ENCODE measurements around the gene METTL17. TPM values are rescaled to one million over a fixed set of nuclear protein-coding genes. Genes with fewer than 3 reads are reported as not detected.
A peak's percentile ranks its signal among the peaks of the same experiment; 100 is the strongest.

Gene METTL17
- total RNA-seq, 2 experiments from 2014 or later, result 81.9 to 82.0 TPM

DNA sequence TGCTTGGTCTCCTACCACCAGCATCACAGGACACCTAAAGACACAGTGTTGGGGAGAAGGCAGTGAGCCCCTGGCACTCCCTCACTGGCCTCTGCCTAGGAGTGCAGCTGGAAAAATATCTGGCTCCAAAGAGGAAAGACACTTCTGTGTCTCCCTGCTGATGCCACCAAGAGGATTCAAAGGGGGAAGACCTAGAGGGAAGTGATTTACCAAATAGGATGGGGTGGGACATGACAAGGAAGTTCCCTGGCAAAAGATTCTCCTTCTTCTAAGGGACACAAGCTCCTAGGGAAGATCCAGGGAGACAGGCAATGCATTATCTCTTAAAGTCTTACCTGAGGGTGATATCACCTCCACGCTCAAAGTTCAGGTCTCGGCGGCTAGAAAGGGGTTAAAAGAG is 29.0 kb downstream of the METTL17 start:
- peaks cover 21% of the 10 kb centered on the region for H3K27me3 Mint-ChIP-seq
- H3K4me1 Mint-ChIP-seq, result peaks cover 3% of the 10 kb centered on the region
- no peak overlapping the region for H3K27ac Mint-ChIP-seq
- H3K4me3 Mint-ChIP-seq, result no peak overlapping the region
- DNase-seq, result no peak
- no peaks in the 10 kb centered on the region for H3K9me3 Mint-ChIP-seq
- ChIA-PET CTCF (interaction anchor here (0.9 to 1.9 kb wide), 5 partner anchors 13 to 86 kb away, joined by 3 to 5 read pairs (median 3); no protein-coding TSS in a partner anchor), POLR2A (interaction anchor here (1.2 to 1.6 kb wide), 2 partner anchors 85 to 86 kb away, joined by 3 read pairs; no protein-coding TSS in a partner anchor)
- no peaks in the 10 kb centered on the region for H3K36me3 Mint-ChIP-seq (ENCODE audit: low read depth)

DNA sequence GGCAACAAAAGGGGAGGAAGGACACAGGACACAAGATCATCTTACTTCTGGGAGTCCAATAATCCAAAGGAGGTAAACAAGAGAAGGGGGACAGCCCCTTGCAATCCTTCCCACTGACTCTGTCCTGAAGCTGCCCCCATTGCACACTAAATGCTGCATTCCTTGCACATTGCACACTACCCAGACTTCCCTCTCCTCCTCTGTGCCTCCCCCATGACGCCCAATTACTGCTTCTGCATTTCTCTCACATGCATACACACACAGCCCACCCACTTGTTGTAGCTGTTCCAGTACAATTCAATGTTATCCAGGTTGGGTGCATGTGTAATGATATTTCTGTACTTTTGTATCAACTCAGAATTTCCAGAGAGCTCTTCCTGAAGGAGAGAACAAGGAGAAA is 29.6 kb downstream of the METTL17 start:
- Mint-ChIP-seq H3K36me3 (ENCODE audit: low read depth) (no peaks in the 10 kb centered on the region), H3K4me1 (peaks cover 8% of the 10 kb centered on the region), H3K9me3 (no peaks in the 10 kb centered on the region), H3K27ac (no peak overlapping the region), H3K4me3 (no peak overlapping the region), H3K27me3 (peaks cover 24% of the 10 kb centered on the region)
- ChIA-PET POLR2A (interaction anchor here (1.2 kb wide), 1 partner anchor 86 kb away, joined by 3 read pairs; no protein-coding TSS in a partner anchor), CTCF (interaction anchor here (0.9 to 1.9 kb wide), 6 partner anchors 14 to 85 kb away, joined by 3 to 5 read pairs (median 3); no protein-coding TSS in a partner anchor)
- DNase-seq, result no peak

DNA sequence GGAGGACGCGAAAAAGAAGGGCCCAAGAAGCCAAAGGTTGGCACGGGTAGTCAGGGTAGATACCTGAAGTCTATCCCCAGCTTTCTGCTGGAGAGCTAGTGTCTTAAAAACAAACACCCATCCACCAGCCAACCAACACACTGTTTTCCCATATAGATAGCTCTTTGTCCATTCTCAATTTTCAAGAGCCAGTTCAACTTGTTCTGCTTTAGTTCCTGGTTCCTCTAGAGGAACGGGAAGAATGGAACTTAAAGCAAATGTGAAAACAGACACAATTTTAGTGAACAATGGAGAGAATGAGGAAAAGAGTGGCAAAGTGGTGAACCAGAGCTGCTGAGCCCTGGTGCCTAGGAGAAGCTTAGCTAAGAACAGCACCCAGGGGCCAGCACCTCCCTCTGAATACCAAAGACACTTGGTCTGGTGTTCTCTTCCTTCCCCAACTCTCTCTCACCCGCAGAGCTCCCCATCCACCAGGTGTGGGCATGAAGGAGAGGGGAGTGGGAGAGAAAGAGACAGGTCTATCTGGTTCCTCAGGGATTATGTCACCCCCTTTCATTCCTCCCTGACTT is 31.3 kb downstream of the METTL17 start:
- H3K4me3 Mint-ChIP-seq, result no peak overlapping the region
- POLR2A ChIA-PET, result no interaction called here
- DNase-seq, result no peak
- peaks cover 11% of the 10 kb centered on the region for H3K4me1 Mint-ChIP-seq
- CTCF ChIA-PET, result interaction anchor here (1.5 kb wide), 1 partner anchor 83 kb away, joined by 7 read pairs; no protein-coding TSS in a partner anchor
- no peak overlapping the region for H3K27ac Mint-ChIP-seq
- H3K36me3 Mint-ChIP-seq (ENCODE audit: low read depth), result no peaks in the 10 kb centered on the region
- H3K27me3 Mint-ChIP-seq, result peaks cover 29% of the 10 kb centered on the region
- H3K9me3 Mint-ChIP-seq, result no peaks in the 10 kb centered on the region

DNA sequence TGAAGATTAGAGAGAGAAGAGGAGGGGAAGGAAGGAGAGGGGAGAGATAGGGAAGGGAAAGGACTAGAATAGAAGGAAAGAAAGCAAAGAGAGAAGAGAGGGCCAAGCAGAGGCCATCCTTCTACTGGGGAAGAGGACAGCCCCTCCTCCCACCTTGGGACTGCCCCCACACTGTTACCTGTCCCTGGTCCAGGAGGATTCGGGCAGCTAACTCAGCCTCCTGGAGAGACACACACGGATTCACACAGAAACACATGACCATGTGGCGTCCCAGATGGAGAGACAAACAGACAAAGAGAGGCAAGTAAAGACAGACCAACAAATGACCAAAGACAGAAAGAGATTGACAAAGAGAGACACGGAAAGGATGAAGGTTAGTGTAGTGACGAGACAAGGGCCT is 32.9 kb downstream of the METTL17 start:
- Mint-ChIP-seq H3K27ac (no peak overlapping the region), H3K27me3 (peaks cover 34% of the 10 kb centered on the region), H3K36me3 (ENCODE audit: low read depth) (no peaks in the 10 kb centered on the region), H3K9me3 (no peaks in the 10 kb centered on the region), H3K4me1 (peaks cover 11% of the 10 kb centered on the region), H3K4me3 (no peak overlapping the region)
- ChIA-PET POLR2A (no interaction called here), CTCF (interaction anchor here (0.9 to 2.0 kb wide), 2 partner anchors 8 to 22 kb away, joined by 5 to 16 read pairs; no protein-coding TSS in a partner anchor)
- no peak for DNase-seq

DNA sequence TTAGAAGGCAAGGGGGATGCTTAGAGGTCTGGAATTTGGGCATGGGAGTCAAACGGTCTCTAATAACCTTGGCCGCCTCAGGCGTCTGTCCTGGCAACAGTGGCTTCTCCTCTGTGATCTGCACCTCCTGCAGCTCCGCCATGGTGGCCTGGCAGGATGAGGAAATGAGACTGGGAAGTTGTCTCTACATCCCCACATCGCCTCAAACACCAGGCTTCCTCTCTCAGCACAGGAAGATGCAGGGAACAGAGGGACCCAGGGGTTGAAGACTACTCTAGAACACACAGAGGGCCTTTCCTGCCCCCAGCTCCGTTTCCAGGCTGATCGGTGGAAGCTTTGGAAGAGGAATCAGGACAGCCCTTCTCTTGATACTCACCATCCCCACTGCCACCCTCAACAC is 33.4 kb downstream of the METTL17 start:
- H3K4me1 Mint-ChIP-seq, result peaks cover 11% of the 10 kb centered on the region
- H3K9me3 Mint-ChIP-seq, result no peaks in the 10 kb centered on the region
- POLR2A ChIA-PET, result no interaction called here
- no peak overlapping the region for H3K27ac Mint-ChIP-seq
- CTCF ChIA-PET, result interaction anchor here (2.0 kb wide), 1 partner anchor 8 kb away, joined by 16 read pairs; no protein-coding TSS in a partner anchor
- DNase-seq, result no peak
- peaks cover 34% of the 10 kb centered on the region for H3K27me3 Mint-ChIP-seq
- no peak overlapping the region for H3K4me3 Mint-ChIP-seq
- H3K36me3 Mint-ChIP-seq (ENCODE audit: low read depth), result no peaks in the 10 kb centered on the region

DNA sequence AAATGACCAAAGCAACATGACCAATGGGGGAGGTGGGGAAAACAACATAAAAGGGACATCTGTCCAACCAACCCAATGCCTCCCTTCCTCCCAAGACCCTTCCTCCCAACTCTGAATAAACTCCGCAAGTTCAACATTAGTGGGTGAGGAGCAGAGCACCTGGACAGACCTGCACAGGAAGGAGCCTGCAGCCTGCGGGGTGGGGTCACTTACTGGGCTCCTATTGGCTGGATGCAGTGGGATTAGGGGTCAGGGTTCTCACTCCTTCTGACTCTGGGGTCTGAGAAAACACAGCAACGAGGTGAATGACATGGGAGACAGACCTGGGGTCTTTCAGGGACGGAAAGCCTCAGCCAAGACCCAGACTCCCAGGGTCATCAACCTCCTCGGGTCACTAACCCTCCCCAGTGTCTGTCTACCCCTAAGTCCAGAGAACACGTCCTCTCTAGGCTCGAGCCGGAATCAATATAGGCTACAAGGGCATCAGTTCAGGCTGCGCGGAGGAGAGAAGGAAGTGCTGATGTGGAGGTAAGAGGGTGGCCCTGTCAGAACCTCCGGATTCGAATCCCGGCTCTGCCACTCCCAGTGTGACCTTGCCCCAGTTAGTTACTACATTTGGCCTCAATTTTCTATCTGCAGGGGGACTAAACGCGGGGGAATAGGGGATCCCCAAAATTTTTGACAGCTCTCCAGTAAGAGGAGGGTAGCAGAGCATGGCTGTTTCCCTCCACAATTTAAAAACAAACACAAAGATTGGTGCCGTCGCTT is 34.2 kb downstream of the METTL17 start:
- POLR2A ChIA-PET, result interaction anchor here (1.0 kb wide), 1 partner anchor 80 kb away, joined by 3 read pairs; no protein-coding TSS in a partner anchor
- Mint-ChIP-seq H3K4me3 (peak overlapping the region; percentile 68), H3K9me3 (no peaks in the 10 kb centered on the region), H3K27ac (no peak overlapping the region), H3K27me3 (peaks cover 34% of the 10 kb centered on the region), H3K36me3 (ENCODE audit: low read depth) (no peaks in the 10 kb centered on the region), H3K4me1 (peaks cover 11% of the 10 kb centered on the region)
- CTCF ChIA-PET, result interaction anchor here (1.3 to 2.0 kb wide), 3 partner anchors 9 to 80 kb away, joined by 3 to 16 read pairs (median 5); no protein-coding TSS in a partner anchor
- DNase-seq, result no peak

DNA sequence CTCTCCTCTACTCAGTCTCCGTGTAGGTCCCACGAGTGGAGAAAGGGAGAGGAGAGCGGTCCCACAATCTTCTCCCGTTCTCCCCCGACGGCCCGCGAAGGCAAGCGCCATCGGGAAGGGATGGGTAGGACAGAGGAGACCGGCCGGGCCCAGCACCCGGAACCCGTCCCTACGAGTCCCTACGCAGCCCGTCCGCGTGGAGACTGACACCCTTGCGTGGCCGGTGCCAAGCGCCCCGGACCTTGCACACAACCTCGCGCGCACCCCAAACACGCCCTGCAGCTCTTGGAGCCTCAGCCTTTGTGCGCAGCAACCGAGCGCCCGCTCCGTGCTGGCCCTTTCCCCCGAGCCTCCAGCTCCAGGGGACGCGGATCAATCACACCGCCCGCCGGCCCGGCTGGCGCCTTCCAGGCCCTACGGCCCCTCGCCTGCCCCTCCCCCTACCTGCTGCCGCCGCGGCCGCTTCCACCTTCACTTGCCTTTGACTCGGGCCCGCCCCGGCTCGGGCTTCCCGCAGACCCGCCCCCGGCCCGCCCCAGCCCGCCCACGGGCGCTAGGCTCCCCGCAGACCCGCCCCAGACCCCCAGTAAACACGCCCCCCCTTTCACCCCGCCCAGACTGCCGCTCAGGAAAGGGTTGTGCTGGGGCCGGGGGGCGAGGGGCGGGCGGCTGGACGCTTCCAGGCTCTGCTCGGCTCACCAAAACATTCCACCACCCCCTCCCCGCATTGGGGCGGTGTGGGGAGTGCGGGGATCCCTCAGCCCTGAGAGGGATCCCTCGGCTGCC is 35.0 kb downstream of the METTL17 start, which contains the start of gene NDRG2:
TSS of gene NDRG2 (minus strand) at position 477 of the 786 bp plus-strand sequence. CDS start 1,746 bp downstream, outside the sequence.
- Mint-ChIP-seq H3K27me3 (peaks cover 34% of the 10 kb centered on the region), H3K36me3 (ENCODE audit: low read depth) (no peaks in the 10 kb centered on the region), H3K9me3 (no peaks in the 10 kb centered on the region), H3K27ac (no peak within 1 kb of the TSS), H3K4me1 (peaks cover 11% of the 10 kb centered on the region), H3K4me3 (peak within 1 kb of the TSS; percentile 69)
- ChIA-PET CTCF (interaction anchor here (1.3 to 2.0 kb wide), 3 partner anchors 10 to 79 kb away, joined by 3 to 16 read pairs (median 5); no protein-coding TSS in a partner anchor), POLR2A (interaction anchor here (1.0 kb wide), 1 partner anchor 80 kb away, joined by 3 read pairs; no protein-coding TSS in a partner anchor)
- peak; percentile 74 for DNase-seq

DNA sequence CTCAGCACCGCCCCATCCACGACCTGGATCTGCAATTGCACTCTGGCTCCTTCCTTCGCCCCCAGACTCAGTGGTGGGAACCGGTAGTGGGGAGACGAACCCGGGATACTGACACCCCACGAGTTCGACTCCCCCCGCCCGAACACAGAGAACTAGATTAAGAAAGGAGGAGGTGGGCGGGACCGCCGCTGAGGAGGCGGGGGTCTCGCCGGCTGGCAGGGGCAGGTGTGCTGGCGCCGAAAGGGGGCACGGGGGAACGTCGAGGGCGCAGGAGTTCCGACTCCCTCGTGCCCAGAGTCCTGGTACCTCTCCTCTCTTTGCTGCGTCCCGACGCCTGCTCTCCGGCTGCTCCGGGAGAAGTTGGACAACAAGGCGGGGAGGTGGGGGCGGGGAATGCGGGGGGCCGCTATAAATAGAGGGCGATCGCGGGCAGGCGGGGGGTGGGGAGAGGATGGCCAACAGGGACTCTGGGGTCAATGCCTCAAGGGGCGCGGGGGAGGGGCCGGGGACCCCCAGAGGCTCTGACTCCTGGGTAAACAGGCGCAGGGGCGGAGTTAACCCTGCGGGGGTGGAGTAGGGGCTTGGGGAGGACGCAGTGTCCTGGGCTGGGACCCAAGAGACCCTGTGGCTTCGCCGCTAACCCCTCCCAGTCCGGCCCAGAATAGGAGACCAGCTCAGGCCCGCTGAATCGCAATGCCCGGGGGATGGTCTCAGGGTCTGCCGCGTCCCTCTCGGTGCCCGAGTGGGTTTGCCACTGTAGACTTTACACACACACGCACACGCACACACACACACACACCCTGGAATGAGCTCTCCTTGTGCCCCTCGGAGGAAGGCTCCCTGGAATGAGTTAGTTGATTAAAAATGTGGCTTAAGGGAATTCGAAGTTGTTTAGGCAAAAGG is 35.8 kb downstream of the METTL17 start:
- CTCF ChIA-PET, result interaction anchor here (1.2 to 1.4 kb wide), 4 partner anchors 11 to 79 kb away, joined by 3 to 5 read pairs (median 3); no protein-coding TSS in a partner anchor
- no peak for DNase-seq
- Mint-ChIP-seq H3K27ac (no peak overlapping the region), H3K36me3 (ENCODE audit: low read depth) (no peaks in the 10 kb centered on the region), H3K4me1 (peaks cover 11% of the 10 kb centered on the region), H3K9me3 (no peaks in the 10 kb centered on the region), H3K4me3 (peak overlapping the region; percentile 69), H3K27me3 (peaks cover 34% of the 10 kb centered on the region)
- POLR2A ChIA-PET, result no interaction called here

DNA sequence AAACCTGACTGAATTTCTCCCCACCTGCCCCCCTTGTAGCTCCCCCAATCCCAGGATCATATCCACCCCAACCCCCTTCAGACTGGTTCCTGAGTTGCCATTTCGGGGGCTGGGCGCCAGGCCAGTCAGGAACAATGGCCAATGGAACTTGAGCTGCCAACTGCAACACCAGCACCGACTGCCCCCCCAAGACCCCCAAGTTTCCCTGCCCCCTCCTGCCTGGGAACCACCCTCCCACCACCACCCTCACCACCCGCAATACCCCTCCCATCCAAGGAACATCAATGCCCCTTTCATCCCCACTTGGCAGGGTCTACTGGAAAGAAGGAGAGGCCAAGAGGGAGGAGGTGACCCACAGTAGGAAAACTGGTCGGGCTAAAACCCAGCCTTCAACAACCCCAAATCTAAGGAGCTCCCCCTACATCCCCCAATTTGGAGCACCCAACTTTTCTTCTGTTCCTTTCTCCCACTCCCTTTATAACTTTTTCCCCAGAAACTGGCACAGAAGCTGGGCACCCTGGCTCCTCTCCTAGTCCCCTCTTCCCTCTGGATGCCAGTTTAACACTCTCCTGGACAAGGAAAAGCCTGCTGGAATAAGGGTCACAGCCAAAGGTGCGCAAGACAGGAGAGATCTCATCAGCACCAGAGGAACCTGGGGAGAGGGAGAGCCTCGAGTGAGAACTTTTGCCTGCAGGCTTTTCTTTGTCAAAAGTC is 36.7 kb downstream of the METTL17 start:
- Mint-ChIP-seq H3K36me3 (ENCODE audit: low read depth) (no peaks in the 10 kb centered on the region), H3K27me3 (peaks cover 34% of the 10 kb centered on the region), H3K27ac (no peak overlapping the region), H3K4me1 (peaks cover 11% of the 10 kb centered on the region), H3K4me3 (no peak overlapping the region), H3K9me3 (no peaks in the 10 kb centered on the region)
- CTCF ChIA-PET, result interaction anchor here (1.2 to 1.4 kb wide), 3 partner anchors 12 to 79 kb away, joined by 3 to 5 read pairs (median 3); no protein-coding TSS in a partner anchor
- POLR2A ChIA-PET, result no interaction called here
- no peak for DNase-seq

DNA sequence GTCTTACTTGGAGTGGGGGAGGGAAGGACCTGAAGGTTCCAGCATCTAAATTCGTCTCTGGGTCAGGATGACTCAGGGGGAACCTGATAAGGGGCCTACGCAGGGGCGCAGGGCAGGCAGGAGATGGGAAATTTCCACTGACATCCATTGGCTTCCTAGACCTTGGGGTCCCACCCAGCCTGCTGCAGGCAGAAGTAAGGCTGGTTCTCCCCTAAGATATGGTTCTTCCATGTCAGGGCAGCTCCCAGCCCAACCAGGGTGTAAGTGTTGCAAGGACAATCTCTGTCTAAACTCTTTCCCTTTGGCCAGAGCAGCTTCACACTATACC is 37.2 kb downstream of the METTL17 start:
- Mint-ChIP-seq H3K4me1 (peaks cover 11% of the 10 kb centered on the region), H3K4me3 (no peak overlapping the region), H3K9me3 (no peaks in the 10 kb centered on the region), H3K36me3 (ENCODE audit: low read depth) (no peaks in the 10 kb centered on the region), H3K27ac (no peak overlapping the region), H3K27me3 (peaks cover 37% of the 10 kb centered on the region)
- ChIA-PET CTCF (interaction anchor here (1.2 to 1.4 kb wide), 2 partner anchors 77 to 78 kb away, joined by 3 read pairs; no protein-coding TSS in a partner anchor), POLR2A (no interaction called here)
- DNase-seq, result no peak

DNA sequence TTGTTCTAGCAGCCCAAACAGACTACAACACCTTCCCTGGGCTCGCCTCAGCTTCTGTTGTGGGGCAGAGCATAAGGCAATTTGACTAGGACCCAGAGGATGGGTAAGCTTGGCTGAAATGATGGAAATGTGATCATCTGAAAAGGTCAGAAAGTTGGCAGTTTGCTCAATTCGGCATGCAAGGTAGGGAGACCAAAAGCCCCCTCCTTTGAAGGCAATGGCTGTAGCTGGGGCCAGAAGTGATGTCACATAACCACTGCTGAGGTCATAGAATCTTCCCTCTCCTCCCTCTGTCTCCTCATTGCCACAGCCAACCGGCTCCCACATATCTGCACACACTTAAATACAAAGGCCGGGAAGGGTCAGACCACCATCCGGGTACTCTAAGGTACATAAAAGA is 40.1 kb downstream of the METTL17 start, which contains the start of gene TPPP2:
TSS of gene TPPP2 (plus strand) at position 301 of the 400 bp plus-strand sequence. CDS start 365 bp downstream, outside the sequence.
- H3K27me3 Mint-ChIP-seq, result peaks cover 10% of the 10 kb centered on the region
- H3K4me1 Mint-ChIP-seq, result no peaks in the 10 kb centered on the region
- CTCF ChIA-PET, result interaction anchor here (3.6 kb wide), 1 partner anchor 15 kb away, joined by 19 read pairs; no protein-coding TSS in a partner anchor
- H3K27ac Mint-ChIP-seq, result no peak within 1 kb of the TSS
- H3K36me3 Mint-ChIP-seq (ENCODE audit: low read depth), result no peaks in the 10 kb centered on the region
- no peak within 1 kb of the TSS for H3K4me3 Mint-ChIP-seq
- DNase-seq, result no peak
- H3K9me3 Mint-ChIP-seq, result no peaks in the 10 kb centered on the region
- POLR2A ChIA-PET, result no interaction called here

Measured in activated CD4-positive, alpha-beta memory T cell treated with anti-CD3 and anti-CD28 coated beads, Interleukin-2, amount 10 ng/mL, durations not matched to agents 7 days and 5 days (primary cell).